Activated naive CD8-positive, alpha-beta T cell treated with anti-CD3 and anti-CD28 coated beads, Interleukin-2, amount 10 ng/mL, durations not matched to agents 7 days and 5 days (primary cell): ENCODE measurements around the gene SERP2. TPM values are rescaled to one million over a fixed set of nuclear protein-coding genes. Genes with fewer than 3 reads are reported as not detected.

Source experiments
- total RNA-seq, 2 experiments: library from RNA; stranded (reverse); gene quantifications; one replicate each; pipeline ENCODE4 v1.2.3, GENCODE V29; 2021

The SERP2 gene
- total RNA-seq, 2 experiments from 2014 or later = 0.54 TPM; not detected in 1

Other genes with a start within 250 kb of the SERP2 start
- gene TSC22D1, start 202.5 kb downstream of the SERP2 start, total RNA-seq = 10 to 100 TPM; 21.8 to 27.0 TPM